ENCODE measurements around the gene NOC2L.
"Not testable (repeated sequence)": the region's sequence is repeated elsewhere in the genome, so short reads cannot be mapped to it uniquely, and the experiment has no call there.

Gene NOC2L

DNA sequence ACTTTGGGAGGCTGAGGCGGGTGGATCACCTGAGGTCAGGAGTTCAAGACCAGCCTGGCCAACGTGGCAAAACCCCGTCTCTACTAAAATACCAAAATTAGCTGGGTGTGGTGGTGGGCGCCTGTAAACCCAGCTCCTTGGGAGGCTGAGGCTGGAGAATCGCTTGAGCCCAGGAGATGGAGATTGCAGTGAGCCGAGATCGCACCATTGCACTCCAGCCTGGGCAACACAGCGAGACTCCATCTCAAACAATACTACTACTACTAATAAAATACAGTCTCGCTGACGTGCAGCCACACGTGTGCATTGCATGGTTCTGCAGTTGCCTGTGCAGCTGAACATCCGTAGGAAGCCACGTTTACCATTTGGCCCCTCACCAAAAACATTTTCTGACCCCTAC lies 12.2 kb downstream of the NOC2L start:
- peaks cover 20% of the 10 kb centered on the region for H3K4me1 ChIP-seq (ENCODE audit: control insufficient read depth, insufficient read depth, low read length)
- H3K27ac ChIP-seq (ENCODE audit: low read length); H3K9me3 ChIP-seq (ENCODE audit: control insufficient read depth in 2 of 2, low read length in 2 of 2); H3K9ac ChIP-seq (ENCODE audit: low read length in 2 of 2); H3K4me3 ChIP-seq (ENCODE audit: low read length in 2 of 2): not testable (repeated sequence)
- peaks cover 6 to 16% of the 10 kb centered on the region in 2 donors for H3K27me3 ChIP-seq (ENCODE audit: control insufficient read depth in 1 of 2, insufficient read depth in 2 of 2, low read length in 2 of 2)
- H3K36me3 ChIP-seq (ENCODE audit: control insufficient read depth in 2 of 2, insufficient read depth in 2 of 2, low read length in 2 of 2): peaks cover 33 to 37% of the 10 kb centered on the region in 2 donors

DNA sequence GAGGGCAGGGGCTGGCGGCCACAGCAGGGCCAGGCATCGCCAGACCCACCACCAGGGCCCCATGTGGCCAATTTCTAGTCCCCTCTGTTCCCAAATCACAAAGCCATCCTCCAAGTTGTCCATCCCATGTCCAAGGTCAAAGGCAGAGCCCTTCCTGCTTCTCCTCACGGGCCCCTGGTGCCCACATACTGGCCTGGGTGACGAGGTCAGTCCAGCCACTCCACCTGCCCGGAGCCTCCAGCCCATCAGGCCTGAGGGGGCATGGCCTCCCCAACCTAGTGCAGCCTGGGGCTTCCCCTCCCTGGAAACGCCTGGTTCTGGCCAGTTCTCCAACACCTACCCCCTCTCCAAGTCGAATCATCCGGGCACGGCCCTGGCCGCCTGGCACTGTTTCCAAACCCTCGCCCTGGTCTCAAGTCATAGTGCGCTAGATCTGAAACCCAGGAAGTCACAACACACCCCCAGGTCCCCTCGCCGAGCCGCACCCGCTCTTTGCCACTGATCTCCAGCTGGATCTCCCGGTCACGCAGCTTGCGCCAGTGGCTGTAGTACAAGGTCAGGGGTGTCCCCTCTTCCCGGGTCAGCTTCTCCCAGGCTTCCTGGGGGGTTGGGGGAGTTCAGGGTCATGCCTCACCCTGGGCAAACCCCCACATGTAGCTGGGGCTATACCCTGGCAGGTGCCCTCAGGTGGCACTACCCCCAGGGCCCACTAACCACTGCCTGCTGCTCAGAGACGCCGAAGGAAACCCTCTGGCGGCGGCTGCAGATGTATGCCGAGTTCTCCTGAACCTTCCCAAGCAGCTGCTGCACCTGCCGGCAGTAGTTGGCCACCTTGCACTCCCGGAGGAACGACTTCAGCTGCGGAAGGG lies 13.1 kb downstream of the NOC2L start:
- Histone ChIP-seq H3K27ac (ENCODE audit: low read length) (no peak overlapping the region), H3K27me3 (ENCODE audit: control insufficient read depth in 1 of 2, insufficient read depth in 2 of 2, low read length in 2 of 2) (peaks cover 8 to 25% of the 10 kb centered on the region in 2 donors), H3K9me3 (ENCODE audit: control insufficient read depth in 2 of 2, low read length in 2 of 2) (no peaks in the 10 kb centered on the region), H3K9ac (ENCODE audit: low read length in 2 of 2) (no peak overlapping the region), H3K36me3 (ENCODE audit: control insufficient read depth in 2 of 2, insufficient read depth in 2 of 2, low read length in 2 of 2) (peaks cover 28 to 29% of the 10 kb centered on the region in 2 donors), H3K4me1 (ENCODE audit: control insufficient read depth, insufficient read depth, low read length) (peaks cover 26% of the 10 kb centered on the region), H3K4me3 (ENCODE audit: low read length in 2 of 2) (no peak overlapping the region)

DNA sequence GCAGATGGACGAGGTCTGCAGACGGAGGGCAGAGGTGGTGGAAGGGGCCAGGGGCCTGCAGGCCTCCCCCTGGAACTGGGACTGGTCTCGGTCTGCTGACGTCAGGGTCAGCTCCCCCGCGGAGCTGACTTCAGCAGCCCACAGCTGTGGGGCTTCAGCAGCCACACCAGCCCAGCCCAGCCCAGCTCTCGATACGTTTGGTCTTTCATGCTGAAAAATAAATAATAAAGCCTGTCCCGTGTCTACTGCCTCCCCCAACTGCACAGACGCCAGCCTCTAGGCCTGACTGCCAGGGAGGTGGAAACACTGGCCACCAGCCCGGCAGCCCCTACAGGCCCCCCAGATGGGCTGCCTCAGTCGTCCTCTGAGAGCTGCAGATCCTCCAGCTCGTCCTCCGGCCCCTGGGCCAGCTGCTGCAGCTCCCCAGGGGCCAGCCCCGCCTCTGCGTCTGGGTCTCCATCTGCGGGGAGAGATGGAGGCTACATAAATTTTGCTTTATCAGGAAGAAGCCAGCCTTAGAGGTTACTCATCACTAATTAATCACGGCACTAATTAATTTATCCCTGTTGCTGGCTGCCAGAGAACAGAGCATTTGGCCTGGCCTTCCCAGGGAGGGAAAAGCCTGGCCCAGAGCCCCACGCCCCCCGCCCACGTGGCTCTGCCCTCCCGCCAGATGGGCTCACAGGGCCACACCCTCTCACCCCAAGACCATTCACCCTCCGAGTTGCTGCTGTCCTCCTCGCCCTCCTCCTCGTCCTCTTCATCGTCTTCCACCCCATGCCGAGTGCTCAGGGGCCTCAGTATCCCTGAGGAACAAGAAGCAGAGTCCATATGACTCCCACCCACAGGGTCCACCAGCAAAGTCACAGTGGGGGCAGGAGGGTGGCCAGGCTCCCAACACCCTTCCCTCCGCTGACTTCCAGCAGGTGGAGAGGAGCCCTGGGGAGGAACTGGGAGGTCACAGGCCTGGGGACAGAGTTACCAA lies 14.4 kb downstream of the NOC2L start:
- peaks cover 17 to 18% of the 10 kb centered on the region in 2 donors for H3K36me3 ChIP-seq (ENCODE audit: control insufficient read depth in 2 of 2, insufficient read depth in 2 of 2, low read length in 2 of 2)
- no peak overlapping the region for H3K9ac ChIP-seq (ENCODE audit: low read length in 2 of 2)
- H3K4me1 ChIP-seq (ENCODE audit: control insufficient read depth, insufficient read depth, low read length): peaks cover 39% of the 10 kb centered on the region
- no peaks in the 10 kb centered on the region for H3K9me3 ChIP-seq (ENCODE audit: control insufficient read depth in 2 of 2, low read length in 2 of 2)
- H3K4me3 ChIP-seq (ENCODE audit: low read length in 2 of 2): no peak overlapping the region
- H3K27ac ChIP-seq (ENCODE audit: low read length): no peak overlapping the region
- H3K27me3 ChIP-seq (ENCODE audit: control insufficient read depth in 1 of 2, insufficient read depth in 2 of 2, low read length in 2 of 2): peaks cover 15 to 35% of the 10 kb centered on the region in 2 donors

DNA sequence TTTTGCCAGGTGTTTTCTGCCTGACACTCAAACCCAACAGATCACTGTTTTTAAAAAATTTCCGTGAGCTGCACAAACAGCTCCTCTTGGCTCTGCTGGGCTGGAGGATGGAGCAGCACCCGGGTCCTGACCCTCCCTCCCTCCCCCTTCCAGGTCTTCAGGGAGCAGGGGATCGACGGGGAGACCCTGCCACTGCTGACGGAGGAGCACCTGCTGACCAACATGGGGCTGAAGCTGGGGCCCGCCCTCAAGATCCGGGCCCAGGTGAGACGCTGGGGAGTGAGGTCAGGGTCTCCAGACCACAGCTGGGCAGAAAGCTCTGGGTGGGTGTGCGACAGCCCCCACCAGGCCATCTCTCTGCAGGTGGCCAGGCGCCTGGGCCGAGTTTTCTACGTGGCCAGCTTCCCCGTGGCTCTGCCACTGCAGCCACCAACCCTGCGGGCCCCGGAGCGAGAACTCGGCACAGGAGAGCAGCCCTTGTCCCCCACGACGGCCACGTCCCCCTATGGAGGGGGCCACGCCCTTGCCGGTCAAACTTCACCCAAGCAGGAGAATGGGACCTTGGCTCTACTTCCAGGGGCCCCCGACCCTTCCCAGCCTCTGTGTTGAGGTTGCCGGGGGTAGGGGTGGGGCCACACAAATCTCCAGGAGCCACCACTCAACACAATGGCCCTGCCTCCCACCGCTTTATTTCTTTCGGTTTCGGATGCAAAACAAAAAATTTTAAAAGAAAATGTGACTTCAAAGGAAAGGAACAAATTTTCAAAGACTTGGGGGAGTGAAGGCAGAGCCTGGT lies 15.3 kb downstream of the NOC2L start:
- peaks cover 20 to 44% of the 10 kb centered on the region in 2 donors for H3K27me3 ChIP-seq (ENCODE audit: control insufficient read depth in 1 of 2, insufficient read depth in 2 of 2, low read length in 2 of 2)
- H3K9ac ChIP-seq (ENCODE audit: low read length in 2 of 2): no peak overlapping the region
- no peaks in the 10 kb centered on the region for H3K9me3 ChIP-seq (ENCODE audit: control insufficient read depth in 2 of 2, low read length in 2 of 2)
- no peak overlapping the region for H3K27ac ChIP-seq (ENCODE audit: low read length)
- H3K4me1 ChIP-seq (ENCODE audit: control insufficient read depth, insufficient read depth, low read length): peaks cover 44% of the 10 kb centered on the region
- H3K4me3 ChIP-seq (ENCODE audit: low read length in 2 of 2): peak overlapping the region in 1 of 2 donors; percentile 8
- H3K36me3 ChIP-seq (ENCODE audit: control insufficient read depth in 2 of 2, insufficient read depth in 2 of 2, low read length in 2 of 2): peaks cover 11 to 12% of the 10 kb centered on the region in 2 donors

DNA sequence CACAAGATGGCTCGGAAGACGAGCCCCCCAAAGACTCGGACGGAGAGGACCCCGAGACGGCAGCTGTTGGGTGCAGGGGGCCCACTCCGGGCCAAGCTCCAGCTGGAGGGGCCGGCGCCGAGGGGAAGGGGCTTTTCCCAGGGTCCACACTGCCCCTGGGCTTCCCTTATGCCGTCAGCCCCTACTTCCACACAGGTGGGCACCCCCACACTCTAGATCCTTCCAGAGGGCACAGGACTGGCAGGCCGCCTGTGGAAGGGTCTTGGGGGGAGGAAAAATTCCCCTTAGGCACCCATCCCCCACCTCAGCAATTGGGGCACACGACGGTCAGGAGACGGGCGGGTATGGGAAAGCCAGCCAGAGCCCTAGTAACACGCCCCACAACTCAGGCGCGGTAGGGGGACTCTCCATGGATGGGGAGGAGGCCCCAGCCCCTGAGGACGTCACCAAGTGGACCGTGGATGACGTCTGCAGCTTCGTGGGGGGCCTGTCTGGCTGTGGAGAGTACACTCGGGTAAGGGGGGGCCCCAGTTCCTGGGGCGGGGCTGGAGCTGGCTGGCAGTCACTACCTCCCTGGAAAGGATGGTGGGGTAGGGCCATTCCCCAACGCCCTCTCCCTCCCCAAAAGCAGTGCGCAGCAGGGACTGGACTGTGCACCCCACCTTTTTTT lies 16.1 kb downstream of the NOC2L start:
- H3K9me3 ChIP-seq (ENCODE audit: control insufficient read depth in 2 of 2, low read length in 2 of 2): no peaks in the 10 kb centered on the region
- H3K27me3 ChIP-seq (ENCODE audit: control insufficient read depth in 1 of 2, insufficient read depth in 2 of 2, low read length in 2 of 2): peaks cover 20 to 51% of the 10 kb centered on the region in 2 donors
- H3K4me1 ChIP-seq (ENCODE audit: control insufficient read depth, insufficient read depth, low read length): peaks cover 47% of the 10 kb centered on the region
- no peak overlapping the region for H3K9ac ChIP-seq (ENCODE audit: low read length in 2 of 2)
- peak overlapping the region; percentile 11 for H3K27ac ChIP-seq (ENCODE audit: low read length)
- H3K36me3 ChIP-seq (ENCODE audit: control insufficient read depth in 2 of 2, insufficient read depth in 2 of 2, low read length in 2 of 2): peaks cover 9 to 12% of the 10 kb centered on the region in 2 donors
- peak overlapping the region in 1 of 2 donors; percentile 40 for H3K4me3 ChIP-seq (ENCODE audit: low read length in 2 of 2)

DNA sequence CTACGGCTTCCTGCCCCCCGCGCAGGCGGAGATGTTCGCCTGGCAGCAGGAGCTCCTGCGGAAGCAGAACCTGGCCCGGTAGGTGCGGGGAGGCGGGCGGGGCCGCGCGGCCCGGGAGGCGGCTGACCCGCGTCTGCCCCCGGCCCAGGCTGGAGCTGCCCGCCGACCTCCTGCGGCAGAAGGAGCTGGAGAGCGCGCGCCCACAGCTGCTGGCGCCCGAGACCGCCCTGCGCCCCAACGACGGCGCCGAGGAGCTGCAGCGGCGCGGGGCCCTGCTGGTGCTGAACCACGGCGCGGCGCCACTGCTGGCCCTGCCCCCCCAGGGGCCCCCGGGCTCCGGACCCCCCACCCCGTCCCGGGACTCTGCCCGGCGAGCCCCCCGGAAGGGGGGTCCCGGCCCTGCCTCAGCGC lies 16.6 kb downstream of the NOC2L start:
- H3K4me1 ChIP-seq (ENCODE audit: control insufficient read depth, insufficient read depth, low read length): peaks cover 47% of the 10 kb centered on the region
- no peak overlapping the region for H3K9ac ChIP-seq (ENCODE audit: low read length in 2 of 2)
- no peaks in the 10 kb centered on the region for H3K9me3 ChIP-seq (ENCODE audit: control insufficient read depth in 2 of 2, low read length in 2 of 2)
- H3K27me3 ChIP-seq (ENCODE audit: control insufficient read depth in 1 of 2, insufficient read depth in 2 of 2, low read length in 2 of 2): peaks cover 23 to 52% of the 10 kb centered on the region in 2 donors
- peaks cover 6 to 7% of the 10 kb centered on the region in 2 donors for H3K36me3 ChIP-seq (ENCODE audit: control insufficient read depth in 2 of 2, insufficient read depth in 2 of 2, low read length in 2 of 2)
- peak overlapping the region in 1 of 2 donors; percentile 29 for H3K4me3 ChIP-seq (ENCODE audit: low read length in 2 of 2)
- peak overlapping the region; percentile 11 for H3K27ac ChIP-seq (ENCODE audit: low read length)

DNA sequence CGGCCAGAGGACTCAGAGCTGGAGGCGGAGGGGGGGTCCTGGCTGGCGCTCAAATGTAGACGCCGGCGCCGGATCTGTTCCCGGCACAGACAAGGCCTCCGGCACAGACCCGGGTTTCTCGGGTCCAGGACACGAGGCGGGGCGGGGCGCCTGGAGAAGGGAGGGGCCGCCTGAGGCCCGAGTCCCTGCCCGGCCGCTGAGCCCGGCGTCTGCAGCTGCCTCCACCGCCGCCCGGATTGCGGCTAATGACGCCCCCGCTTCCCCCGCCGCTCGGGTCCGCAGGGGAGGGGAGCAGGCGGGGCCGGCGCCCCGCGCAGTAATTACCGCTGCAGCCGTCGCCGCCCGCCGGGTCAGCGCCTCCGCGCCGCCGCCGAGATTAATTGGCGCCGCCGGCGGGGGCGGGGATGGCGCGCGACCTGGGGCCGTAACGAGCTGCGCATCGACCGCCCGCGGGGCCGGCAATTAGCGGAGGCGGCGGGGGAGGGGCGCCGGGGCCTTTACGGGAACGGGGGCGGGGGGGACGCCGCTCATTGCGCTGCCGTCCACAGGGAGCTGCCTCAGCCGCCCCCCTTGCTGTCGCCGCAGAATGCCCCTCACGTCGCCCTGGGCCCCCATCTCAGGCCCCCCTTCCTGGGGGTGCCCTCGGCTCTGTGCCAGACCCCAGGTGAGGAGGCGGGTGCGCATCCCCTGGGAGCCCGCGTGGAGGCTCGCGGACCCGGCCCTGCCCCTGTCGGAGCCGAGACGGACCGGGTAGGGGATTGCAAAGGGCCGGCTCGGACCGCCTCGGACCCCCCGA lies 17.3 kb downstream of the NOC2L start:
- Histone ChIP-seq H3K9ac (ENCODE audit: low read length in 2 of 2) (no peak overlapping the region), H3K36me3 (ENCODE audit: control insufficient read depth in 2 of 2, insufficient read depth in 2 of 2, low read length in 2 of 2) (peaks cover 0 to 5% of the 10 kb centered on the region in 2 donors), H3K27ac (ENCODE audit: low read length) (no peak overlapping the region), H3K27me3 (ENCODE audit: control insufficient read depth in 1 of 2, insufficient read depth in 2 of 2, low read length in 2 of 2) (peaks cover 23 to 56% of the 10 kb centered on the region in 2 donors), H3K4me3 (ENCODE audit: low read length in 2 of 2) (peak overlapping the region in 1 of 2 donors; percentile 52), H3K9me3 (ENCODE audit: control insufficient read depth in 2 of 2, low read length in 2 of 2) (no peaks in the 10 kb centered on the region), H3K4me1 (ENCODE audit: control insufficient read depth, insufficient read depth, low read length) (peaks cover 47% of the 10 kb centered on the region)

DNA sequence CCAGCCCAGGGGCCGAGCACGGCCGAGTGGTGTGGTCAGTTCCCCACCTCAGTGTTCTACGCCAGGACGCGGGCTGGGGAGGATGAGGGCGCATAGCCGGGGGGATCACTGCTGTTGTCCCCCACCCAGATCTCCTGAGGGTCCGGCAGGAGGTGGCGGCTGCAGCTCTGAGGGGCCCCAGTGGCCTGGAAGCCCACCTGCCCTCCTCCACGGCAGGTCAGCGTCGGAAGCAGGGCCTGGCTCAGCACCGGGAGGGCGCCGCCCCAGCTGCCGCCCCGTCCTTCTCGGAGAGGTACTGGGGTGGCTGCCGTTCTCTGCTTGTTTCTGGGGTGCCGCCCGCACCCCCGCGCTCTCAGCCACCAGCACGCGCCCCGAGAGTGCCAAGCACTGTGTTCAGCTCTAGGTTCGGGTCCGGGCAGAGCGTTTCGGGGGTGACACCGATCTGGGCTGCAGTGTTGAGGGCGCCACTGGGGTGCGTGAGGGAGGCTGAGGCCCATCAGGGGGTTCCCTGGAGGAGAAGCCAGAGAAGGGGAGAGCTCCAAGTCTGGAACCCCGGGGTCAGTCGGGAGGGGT lies 18.0 kb downstream of the NOC2L start:
- Histone ChIP-seq H3K27me3 (ENCODE audit: control insufficient read depth in 1 of 2, insufficient read depth in 2 of 2, low read length in 2 of 2) (peaks cover 23 to 62% of the 10 kb centered on the region in 2 donors), H3K4me3 (ENCODE audit: low read length in 2 of 2) (peak overlapping the region in 1 of 2 donors; percentile 65), H3K27ac (ENCODE audit: low read length) (peak overlapping the region; percentile 37), H3K9ac (ENCODE audit: low read length in 2 of 2) (no peak overlapping the region), H3K4me1 (ENCODE audit: control insufficient read depth, insufficient read depth, low read length) (peaks cover 47% of the 10 kb centered on the region), H3K9me3 (ENCODE audit: control insufficient read depth in 2 of 2, low read length in 2 of 2) (no peaks in the 10 kb centered on the region), H3K36me3 (ENCODE audit: control insufficient read depth in 2 of 2, insufficient read depth in 2 of 2, low read length in 2 of 2) (peaks cover 0 to 2% of the 10 kb centered on the region in 2 donors)
